ENCODE results near the gene ADGRG1.

DNA sequence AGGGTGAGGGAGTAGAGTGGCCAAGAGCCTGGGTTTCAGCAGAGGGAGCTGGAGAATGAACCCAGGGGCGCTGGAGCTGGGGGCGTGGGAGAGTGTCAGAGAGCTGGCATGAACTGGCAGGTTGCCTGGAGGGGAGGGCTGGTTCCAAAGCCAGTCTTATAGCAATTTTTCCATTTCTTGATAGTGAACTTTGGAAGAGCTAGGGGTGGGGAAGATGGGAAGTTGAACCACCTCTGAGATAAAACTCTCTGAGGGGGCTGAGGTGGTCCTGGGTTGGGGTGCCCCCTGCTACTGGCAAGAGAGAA is 49.1 kb upstream of the ADGRG1 start:
- TF ChIP-seq CTCF (conservative IDR thresholded peaks at IDR 0.05) = no peak
- TF ChIP-seq ZFX (IDR thresholded peaks at IDR 0.05) = no peak
